ENCODE data around the gene HOXB1.
"Not testable (repeated sequence)": the region's sequence is repeated elsewhere in the genome, so short reads cannot be mapped to it uniquely, and the experiment has no call there.

Gene HOXB1

DNA sequence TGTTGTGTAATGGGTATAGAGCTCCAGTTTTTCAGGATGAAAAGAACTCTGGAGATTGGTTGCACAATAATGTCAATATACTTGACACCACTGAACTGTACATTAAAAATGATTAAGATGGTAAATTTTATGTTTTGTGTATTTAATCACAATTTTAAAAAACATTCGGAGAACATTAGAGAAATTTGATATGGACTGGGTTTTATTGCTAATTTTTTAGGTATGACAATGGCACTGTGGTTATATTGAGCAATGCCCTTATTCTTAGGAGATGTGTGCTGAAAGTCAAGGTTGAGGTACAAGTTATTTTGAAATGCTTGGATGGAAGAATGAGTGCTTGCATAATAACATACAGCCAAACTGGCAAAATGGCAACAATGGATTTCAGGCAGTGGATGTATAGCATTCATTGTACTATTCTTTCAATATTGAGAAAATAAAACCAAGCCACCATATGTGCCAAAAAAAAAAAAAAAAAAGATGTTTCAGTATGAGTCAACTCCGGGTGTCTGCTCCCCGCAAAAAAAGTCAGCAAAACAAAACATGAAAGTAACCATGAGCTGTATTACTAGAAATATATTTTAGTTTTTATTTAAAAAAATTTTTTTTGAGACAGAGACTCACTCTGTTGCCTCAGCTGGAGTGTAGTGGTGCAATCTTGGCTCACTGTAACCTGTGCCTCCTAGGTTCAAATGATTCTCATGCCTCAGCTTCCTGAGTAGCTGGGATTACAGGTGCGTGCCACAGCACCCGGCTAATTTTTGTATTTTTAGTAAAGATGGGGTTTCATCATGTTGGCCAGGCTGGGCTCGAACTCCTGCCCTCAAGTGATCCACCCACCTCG, 19.8 kb downstream of the HOXB1 start:
- Histone ChIP-seq H3K36me3 (ENCODE audit: low read depth) (no peaks in the 10 kb centered on the region), H3K4me1 (ENCODE audit: insufficient read depth, poor library complexity, severe bottlenecking) (peaks cover 8% of the 10 kb centered on the region), H3K9me3 (ENCODE audit: severe bottlenecking) (no peaks in the 10 kb centered on the region), H3K27ac (ENCODE audit: poor library complexity, severe bottlenecking) (peak overlapping the region; percentile 24), H3K27me3 (ENCODE audit: insufficient read depth, poor library complexity, severe bottlenecking) (no peaks in the 10 kb centered on the region), H3K4me3 (ENCODE audit: severe bottlenecking) (no peak overlapping the region)
- TF ChIP-seq, protein P1, sequence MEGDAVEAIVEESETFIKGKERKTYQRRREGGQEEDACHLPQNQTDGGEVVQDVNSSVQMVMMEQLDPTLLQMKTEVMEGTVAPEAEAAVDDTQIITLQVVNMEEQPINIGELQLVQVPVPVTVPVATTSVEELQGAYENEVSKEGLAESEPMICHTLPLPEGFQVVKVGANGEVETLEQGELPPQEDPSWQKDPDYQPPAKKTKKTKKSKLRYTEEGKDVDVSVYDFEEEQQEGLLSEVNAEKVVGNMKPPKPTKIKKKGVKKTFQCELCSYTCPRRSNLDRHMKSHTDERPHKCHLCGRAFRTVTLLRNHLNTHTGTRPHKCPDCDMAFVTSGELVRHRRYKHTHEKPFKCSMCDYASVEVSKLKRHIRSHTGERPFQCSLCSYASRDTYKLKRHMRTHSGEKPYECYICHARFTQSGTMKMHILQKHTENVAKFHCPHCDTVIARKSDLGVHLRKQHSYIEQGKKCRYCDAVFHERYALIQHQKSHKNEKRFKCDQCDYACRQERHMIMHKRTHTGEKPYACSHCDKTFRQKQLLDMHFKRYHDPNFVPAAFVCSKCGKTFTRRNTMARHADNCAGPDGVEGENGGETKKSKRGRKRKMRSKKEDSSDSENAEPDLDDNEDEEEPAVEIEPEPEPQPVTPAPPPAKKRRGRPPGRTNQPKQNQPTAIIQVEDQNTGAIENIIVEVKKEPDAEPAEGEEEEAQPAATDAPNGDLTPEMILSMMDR (IDR thresholded peaks at IDR 0.05; ENCODE audit: poor library complexity, severe bottlenecking) = no peak
- ATAC-seq (ENCODE audit: low read depth) (peak; percentile 70), DNase-seq (ENCODE audit: low spot score) (no peak)

DNA sequence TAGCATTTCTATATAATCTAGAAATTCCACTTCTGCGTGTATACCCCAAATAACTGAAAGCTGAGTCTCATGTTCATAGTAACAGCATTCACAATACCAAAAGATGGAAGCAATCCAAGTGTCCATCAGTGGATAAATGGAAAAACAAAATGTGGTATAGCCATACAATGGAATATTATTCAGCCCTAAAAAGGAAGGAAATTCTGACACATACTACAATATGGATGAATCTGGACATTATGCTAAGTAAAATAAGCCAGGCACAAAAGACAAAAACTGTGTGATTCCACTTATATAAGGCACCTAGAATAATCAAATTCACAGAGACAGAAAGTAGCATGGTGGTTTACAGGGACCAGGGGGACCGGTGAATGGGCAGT, 20.4 kb downstream of the HOXB1 start:
- peaks cover 14% of the 10 kb centered on the region for H3K4me1 ChIP-seq (ENCODE audit: insufficient read depth, poor library complexity, severe bottlenecking)
- no peak; the same call in 2 of the 3 replicates for ATAC-seq (ENCODE audit: low read depth)
- H3K9me3 ChIP-seq (ENCODE audit: severe bottlenecking) = no peaks in the 10 kb centered on the region
- H3K4me3 ChIP-seq (ENCODE audit: severe bottlenecking) = no peak overlapping the region
- no peak for DNase-seq (ENCODE audit: low spot score)
- no peaks in the 10 kb centered on the region for H3K36me3 ChIP-seq (ENCODE audit: low read depth)
- TF ChIP-seq, protein P1 (IDR thresholded peaks at IDR 0.05; ENCODE audit: poor library complexity, severe bottlenecking) = no peak
- H3K27me3 ChIP-seq (ENCODE audit: insufficient read depth, poor library complexity, severe bottlenecking) = no peaks in the 10 kb centered on the region
- H3K27ac ChIP-seq (ENCODE audit: poor library complexity, severe bottlenecking) = peak overlapping the region; percentile 24

DNA sequence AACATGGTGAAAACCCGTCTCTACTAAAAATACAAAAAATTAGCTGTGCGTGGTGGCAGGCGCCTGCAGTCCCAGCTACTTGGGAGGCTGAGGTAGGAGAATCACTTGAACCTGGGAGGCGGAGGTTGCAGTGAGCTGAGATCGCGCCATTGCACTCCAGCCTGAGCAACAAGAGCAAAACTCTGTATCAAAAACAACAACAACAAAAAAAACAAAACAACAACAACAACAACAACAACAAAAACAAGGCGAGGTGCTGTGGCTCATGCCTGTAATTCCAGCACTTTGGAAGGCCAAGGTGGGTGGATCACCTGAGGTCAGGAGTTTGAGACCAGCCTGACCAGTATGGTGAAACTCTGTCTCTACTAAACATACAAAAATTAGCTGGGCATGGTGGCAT, 21.1 kb downstream of the HOXB1 start:
- not testable (repeated sequence) for H3K36me3 ChIP-seq (ENCODE audit: low read depth); H3K9me3 ChIP-seq (ENCODE audit: severe bottlenecking); H3K4me3 ChIP-seq (ENCODE audit: severe bottlenecking); H3K27ac ChIP-seq (ENCODE audit: poor library complexity, severe bottlenecking); DNase-seq (ENCODE audit: low spot score); ATAC-seq (ENCODE audit: low read depth); H3K27me3 ChIP-seq (ENCODE audit: insufficient read depth, poor library complexity, severe bottlenecking)
- peaks cover 16% of the 10 kb centered on the region for H3K4me1 ChIP-seq (ENCODE audit: insufficient read depth, poor library complexity, severe bottlenecking)

DNA sequence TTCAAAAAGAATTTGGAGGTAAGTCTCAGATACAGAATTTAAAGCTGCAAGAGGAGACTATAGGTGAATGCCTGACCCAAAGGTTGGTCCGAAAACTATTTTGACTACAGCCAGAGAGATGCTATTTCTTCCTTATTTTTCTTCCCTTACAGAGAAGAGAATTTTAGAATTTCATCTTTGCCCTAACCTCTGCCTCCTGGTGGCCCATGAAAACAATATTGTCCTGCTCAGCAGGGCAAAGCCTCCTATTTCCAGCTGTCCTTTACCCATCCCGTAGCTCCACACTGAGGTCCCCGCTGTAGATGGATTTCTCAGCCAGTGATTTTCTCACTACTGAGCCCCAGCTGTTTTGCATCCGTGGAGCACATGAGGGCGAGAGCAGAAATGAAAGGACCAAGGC, 24.6 kb downstream of the HOXB1 start:
- DNase-seq (ENCODE audit: low spot score) (no peak), ATAC-seq (ENCODE audit: low read depth) (no peak)
- no peaks in the 10 kb centered on the region for H3K9me3 ChIP-seq (ENCODE audit: severe bottlenecking)
- H3K27ac ChIP-seq (ENCODE audit: poor library complexity, severe bottlenecking) = peak overlapping the region; percentile 8
- no peak overlapping the region for H3K4me3 ChIP-seq (ENCODE audit: severe bottlenecking)
- no peaks in the 10 kb centered on the region for H3K36me3 ChIP-seq (ENCODE audit: low read depth)
- peaks cover 13% of the 10 kb centered on the region for H3K4me1 ChIP-seq (ENCODE audit: insufficient read depth, poor library complexity, severe bottlenecking)
- H3K27me3 ChIP-seq (ENCODE audit: insufficient read depth, poor library complexity, severe bottlenecking) = no peaks in the 10 kb centered on the region
- TF ChIP-seq, protein P1 (IDR thresholded peaks at IDR 0.05; ENCODE audit: poor library complexity, severe bottlenecking) = no peak

DNA sequence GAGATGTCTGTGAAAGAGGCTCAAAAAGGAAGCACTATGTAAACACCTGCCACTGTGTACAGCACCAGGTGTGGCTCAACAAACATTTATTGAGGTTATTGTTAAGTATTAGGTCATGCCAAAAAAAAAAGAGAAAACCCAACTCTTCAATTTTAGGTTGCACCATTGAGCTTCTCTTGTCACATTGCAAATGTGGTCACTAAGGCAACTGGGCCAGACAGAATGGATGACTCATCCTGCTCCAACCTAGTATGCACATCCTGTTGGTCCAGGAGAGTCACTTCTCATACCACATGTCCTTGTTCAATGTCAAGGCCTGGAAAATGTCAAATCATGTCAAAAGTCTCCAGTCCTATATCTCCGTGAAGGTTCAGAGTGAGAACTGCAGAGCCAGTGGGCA, 25.0 kb downstream of the HOXB1 start:
- TF ChIP-seq, protein P1 (IDR thresholded peaks at IDR 0.05; ENCODE audit: poor library complexity, severe bottlenecking) = no peak
- no peak overlapping the region for H3K4me3 ChIP-seq (ENCODE audit: severe bottlenecking)
- DNase-seq (ENCODE audit: low spot score) = no peak
- peak overlapping the region; percentile 8 for H3K27ac ChIP-seq (ENCODE audit: poor library complexity, severe bottlenecking)
- H3K27me3 ChIP-seq (ENCODE audit: insufficient read depth, poor library complexity, severe bottlenecking) = no peaks in the 10 kb centered on the region
- peaks cover 11% of the 10 kb centered on the region for H3K4me1 ChIP-seq (ENCODE audit: insufficient read depth, poor library complexity, severe bottlenecking)
- H3K36me3 ChIP-seq (ENCODE audit: low read depth) = no peaks in the 10 kb centered on the region
- peak; percentile 81 for ATAC-seq (ENCODE audit: low read depth)
- no peaks in the 10 kb centered on the region for H3K9me3 ChIP-seq (ENCODE audit: severe bottlenecking)
